C4-2B (cell line): ENCODE data around the gene CADM1.

Experiments
- CTCF ChIP-seq: fragments of 450-650 bp; conservative IDR thresholded peaks from 2 replicates; pipeline ENCODE4 v1.5.1; 2017; ENCODE audit warnings: mild to moderate bottlenecking
- ZFX ChIP-seq: fragments of 450-650 bp; IDR thresholded peaks from 2 replicates; pipeline ENCODE4 v1.6.1; 2017

GRCh38 chr11:115302946-115303703, 201.1 kb downstream of the CADM1 start:
- TF ChIP-seq CTCF (no peak), ZFX (no peak)
